Nephron progenitor cell (in vitro differentiated cells): ENCODE data around the gene LCP1.
"Not testable (repeated sequence)": the region's sequence is repeated elsewhere in the genome, so short reads cannot be mapped to it uniquely, and the experiment has no call there.

Experiments
- DNase-seq: peaks from one replicate; pipeline ENCODE4 v3.0.0; 2021
- H3K27ac Mint-ChIP-seq: 2 replicates; pipeline ENCODE4 v1.8.0; 2021; ENCODE audit warnings: mild to moderate bottlenecking, moderate library complexity, mixed read lengths
- H3K27me3 Mint-ChIP-seq: 2 replicates; pipeline ENCODE4 v1.8.0; 2021; ENCODE audit warnings: mild to moderate bottlenecking, low read depth, mixed read lengths; ENCODE audit not compliant: poor library complexity
- H3K36me3 Mint-ChIP-seq: 2 replicates; pipeline ENCODE4 v1.8.0; 2021; ENCODE audit warnings: low read depth, mixed read lengths
- H3K4me1 Mint-ChIP-seq: 2 replicates; pipeline ENCODE4 v1.8.0; 2021; ENCODE audit warnings: mixed read lengths
- H3K4me3 Mint-ChIP-seq: 2 replicates; pipeline ENCODE4 v1.8.0; 2021; ENCODE audit warnings: mild to moderate bottlenecking, moderate library complexity, mixed read lengths
- H3K9me3 Mint-ChIP-seq: 2 replicates; pipeline ENCODE4 v1.8.0; 2021; ENCODE audit warnings: mild to moderate bottlenecking, moderate library complexity, mixed read lengths
- CTCF ChIP-seq: fragments of 200-600 bp; sonication (generic); IDR thresholded peaks from 2 replicates; pipeline ENCODE4 v1.5.0; 2021; ENCODE audit warnings: antibody characterized with exemption

LCP1 gene

GRCh38 chr13:46166947-46167610 lies 14.9 kb downstream of the LCP1 start:
- Mint-ChIP-seq H3K4me1 (peaks cover 37% of the 10 kb centered on the region), H3K9me3 (no peaks in the 10 kb centered on the region), H3K27me3 (no peaks in the 10 kb centered on the region), H3K36me3 (no peaks in the 10 kb centered on the region), H3K4me3 (no peak overlapping the region), H3K27ac (no peak overlapping the region)
- no peak for TF ChIP-seq CTCF
- DNase-seq: no peak

GRCh38 chr13:46166224-46166584 lies 15.8 kb downstream of the LCP1 start:
- peaks cover 8% of the 10 kb centered on the region for H3K9me3 Mint-ChIP-seq
- peaks cover 7% of the 10 kb centered on the region for H3K36me3 Mint-ChIP-seq
- no peaks in the 10 kb centered on the region for H3K27me3 Mint-ChIP-seq
- no peak overlapping the region for H3K4me3 Mint-ChIP-seq
- no peak overlapping the region for H3K27ac Mint-ChIP-seq
- DNase-seq: no peak
- TF ChIP-seq CTCF: no peak
- H3K4me1 Mint-ChIP-seq: peaks cover 34% of the 10 kb centered on the region

- Mint-ChIP-seq H3K4me3 (no peak overlapping the region), H3K4me1 (peaks cover 29% of the 10 kb centered on the region), H3K27ac (no peak overlapping the region), H3K27me3 (no peaks in the 10 kb centered on the region), H3K36me3 (peaks cover 7% of the 10 kb centered on the region), H3K9me3 (peaks cover 8% of the 10 kb centered on the region)
- no peak for TF ChIP-seq CTCF
- no peak for DNase-seq
Observed at GRCh38 chr13:46165485-46166223, 16.3 kb downstream of the LCP1 start.

GRCh38 chr13:46164661-46165060 lies 17.3 kb downstream of the LCP1 start:
- TF ChIP-seq CTCF: no peak
- Mint-ChIP-seq H3K36me3 (peaks cover 7% of the 10 kb centered on the region), H3K27me3 (no peaks in the 10 kb centered on the region), H3K4me3 (no peak overlapping the region), H3K9me3 (peaks cover 8% of the 10 kb centered on the region), H3K4me1 (peaks cover 20% of the 10 kb centered on the region), H3K27ac (no peak overlapping the region)
- DNase-seq: no peak

- H3K36me3 Mint-ChIP-seq, H3K4me3 Mint-ChIP-seq, H3K9me3 Mint-ChIP-seq, H3K27ac Mint-ChIP-seq, DNase-seq, H3K4me1 Mint-ChIP-seq, H3K27me3 Mint-ChIP-seq: not testable (repeated sequence)
Observed at GRCh38 chr13:46162741-46163140, 19.2 kb downstream of the LCP1 start.

GRCh38 chr13:46160471-46161066 lies 21.4 kb downstream of the LCP1 start:
- no peak overlapping the region for H3K4me3 Mint-ChIP-seq
- H3K36me3 Mint-ChIP-seq: peaks cover 7% of the 10 kb centered on the region
- DNase-seq: peak; percentile 22
- no peaks in the 10 kb centered on the region for H3K27me3 Mint-ChIP-seq
- H3K27ac Mint-ChIP-seq: no peak overlapping the region
- H3K9me3 Mint-ChIP-seq: peaks cover 8% of the 10 kb centered on the region
- peak; percentile 70 for TF ChIP-seq CTCF
- no peaks in the 10 kb centered on the region for H3K4me1 Mint-ChIP-seq
